GM19395 (cell line): ENCODE results near the gene SNX30.

Experiments used
- ATAC-seq: cut with Tn5 transposase; IDR thresholded peaks from one replicate; pipeline ENCODE4 v1.9.1; 2021; ENCODE audit warnings: mild to moderate bottlenecking, moderate library complexity; ENCODE audit not compliant: unreplicated experiment

Gene SNX30

GRCh38 chr9:112873773-112874405 is 123.3 kb downstream of the SNX30 start:
- no peak for ATAC-seq

GRCh38 chr9:112878752-112879151 is 128.2 kb downstream of the SNX30 start:
- no peak for ATAC-seq

DNA sequence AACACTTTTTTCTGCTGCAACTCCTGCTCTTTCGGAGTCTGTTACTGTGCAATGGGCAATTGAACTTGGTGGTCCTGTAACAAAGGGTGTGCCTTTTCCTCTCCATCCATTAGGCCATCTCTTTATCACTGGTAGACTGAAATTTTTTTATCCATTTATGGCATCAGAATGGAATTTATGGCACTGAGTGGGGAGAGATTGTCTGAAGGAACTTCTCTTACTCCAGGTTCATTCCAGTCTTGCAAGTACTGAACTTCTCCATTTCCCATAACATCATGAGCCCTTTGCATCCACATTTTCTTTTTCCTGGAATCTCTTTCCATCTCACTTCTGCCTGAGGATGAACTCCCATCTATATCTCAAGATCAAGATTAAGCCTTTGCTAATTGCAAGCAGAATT is 130.1 kb downstream of the SNX30 start:
- no peak for ATAC-seq

- no peak for ATAC-seq
These were observed 130.8 kb downstream of the SNX30 start for GRCh38 chr9:112881331-112881730.

DNA sequence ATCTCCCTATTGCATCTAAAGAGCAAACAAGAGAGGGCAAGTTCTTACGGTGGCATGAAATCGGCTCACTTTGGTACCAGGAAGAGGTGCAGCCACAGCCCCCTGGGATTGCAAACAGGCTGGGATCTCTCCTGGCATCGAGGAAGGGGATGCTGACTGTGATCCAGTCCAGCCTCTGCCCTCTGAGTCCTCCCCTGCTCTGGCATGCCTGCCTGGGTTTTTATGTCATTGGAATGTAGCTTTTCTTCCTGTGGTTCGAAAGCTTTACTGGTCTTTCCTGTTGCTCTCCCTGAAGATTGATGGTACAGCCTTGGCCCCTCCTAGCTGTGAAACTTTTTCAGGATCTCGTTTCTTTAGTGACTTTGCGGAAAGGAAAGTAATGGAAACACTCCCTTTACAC is 133.5 kb downstream of the SNX30 start:
- no peak for ATAC-seq

- ATAC-seq, result no peak
These were observed 134.2 kb downstream of the SNX30 start for GRCh38 chr9:112884721-112885120.

- no peak for ATAC-seq
These were observed 134.8 kb downstream of the SNX30 start for GRCh38 chr9:112885324-112885723.

DNA sequence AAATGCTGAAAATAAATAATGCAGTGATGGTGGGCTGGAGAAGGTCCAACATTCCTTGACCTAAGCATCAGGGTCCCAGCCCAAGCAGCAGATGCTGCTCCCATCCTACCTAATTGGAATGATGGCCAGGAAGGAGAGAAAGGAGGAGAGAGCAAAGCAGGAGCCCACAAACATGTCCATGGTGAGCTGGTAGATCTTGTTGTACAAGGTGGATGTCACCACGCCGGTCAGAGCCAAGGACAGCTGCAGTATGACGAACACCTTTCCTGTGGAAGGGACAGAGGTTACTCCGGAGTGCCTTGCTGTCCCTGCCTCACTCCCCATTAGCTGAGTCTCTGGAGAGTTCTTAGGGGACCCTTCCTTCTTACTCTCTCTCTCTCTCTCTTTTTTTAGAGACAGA is 135.8 kb downstream of the SNX30 start:
- no peak for ATAC-seq

- ATAC-seq, result no peak
These were observed 136.8 kb downstream of the SNX30 start for GRCh38 chr9:112887381-112887780.

DNA sequence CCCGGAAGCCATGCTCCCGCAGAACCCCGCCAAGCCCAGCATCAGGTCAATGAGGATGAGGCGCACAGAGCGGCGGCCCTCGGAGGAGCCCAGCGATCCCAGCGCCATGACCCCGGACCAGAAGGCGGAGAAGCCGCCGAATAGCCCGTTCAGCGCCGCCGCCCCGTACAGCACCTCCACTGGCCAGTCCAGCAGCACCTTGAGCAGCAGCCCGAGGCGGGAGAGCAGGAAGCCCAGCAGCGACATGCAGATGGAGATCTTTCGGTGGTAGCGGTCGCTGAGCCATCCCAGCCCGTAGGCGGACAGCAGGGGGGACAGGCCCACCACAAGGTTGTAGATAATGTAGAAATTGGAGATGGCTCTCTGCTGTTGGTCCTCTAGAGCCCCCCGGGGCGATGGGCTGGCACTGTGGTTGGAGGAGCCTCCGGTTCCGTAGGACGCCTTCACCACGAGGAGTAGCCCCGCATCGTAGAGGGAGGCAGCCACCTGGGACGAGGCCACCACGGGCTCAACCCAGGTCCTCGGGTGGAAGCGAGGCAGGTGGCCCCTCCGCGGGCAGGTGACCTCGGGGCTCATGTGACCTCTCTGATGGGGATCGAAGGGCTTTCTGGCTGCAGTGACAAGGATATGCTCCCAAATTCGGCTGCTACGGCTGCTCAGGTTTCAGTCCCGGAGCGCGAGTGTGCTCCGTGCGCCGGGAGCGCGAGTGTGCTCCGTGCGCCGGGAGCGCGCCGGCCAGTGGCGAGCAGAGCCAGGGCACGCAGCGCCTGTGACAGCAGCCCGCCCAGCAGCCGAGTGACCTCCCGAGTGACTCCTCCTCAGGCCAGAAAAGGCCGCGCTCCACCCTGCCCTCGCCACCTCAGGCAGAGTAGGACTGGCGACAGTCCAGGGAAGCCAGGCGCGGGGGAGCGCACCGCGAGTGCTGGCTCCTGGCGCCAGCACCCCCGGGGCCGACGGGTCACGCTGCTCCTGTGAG is 139.8 kb downstream of the SNX30 start, which contains the start of gene SLC46A2:
Gene SLC46A2, minus strand, starts transcription at position 771 of the 976 bp plus-strand sequence. Its CDS starts 195 bp downstream, at position 576.
- no peak for ATAC-seq

DNA sequence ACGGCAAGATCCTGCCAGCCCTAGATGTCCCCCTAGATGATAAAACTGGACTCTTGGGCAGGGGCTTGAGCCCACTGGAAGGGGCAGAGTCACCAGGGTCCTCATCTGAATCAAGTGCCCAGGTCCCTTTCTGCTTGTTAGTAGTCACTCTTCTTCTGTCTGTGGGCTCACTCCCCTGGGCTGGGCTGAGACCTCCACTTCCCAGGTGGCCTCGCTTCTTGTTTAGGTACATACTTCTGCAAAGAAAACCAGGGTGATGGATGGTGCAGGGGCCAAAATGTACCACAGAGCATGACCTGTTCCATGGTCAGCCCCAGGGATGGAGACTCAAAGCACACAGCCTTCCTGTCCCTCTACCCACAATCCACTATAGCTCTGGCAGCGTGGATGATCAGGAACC is 141.0 kb downstream of the SNX30 start:
- no peak for ATAC-seq

- ATAC-seq, result no peak
These were observed 142.4 kb downstream of the SNX30 start for GRCh38 chr9:112892981-112893380.

- no peak for ATAC-seq
These were observed 143.5 kb downstream of the SNX30 start for GRCh38 chr9:112894041-112894440.

DNA sequence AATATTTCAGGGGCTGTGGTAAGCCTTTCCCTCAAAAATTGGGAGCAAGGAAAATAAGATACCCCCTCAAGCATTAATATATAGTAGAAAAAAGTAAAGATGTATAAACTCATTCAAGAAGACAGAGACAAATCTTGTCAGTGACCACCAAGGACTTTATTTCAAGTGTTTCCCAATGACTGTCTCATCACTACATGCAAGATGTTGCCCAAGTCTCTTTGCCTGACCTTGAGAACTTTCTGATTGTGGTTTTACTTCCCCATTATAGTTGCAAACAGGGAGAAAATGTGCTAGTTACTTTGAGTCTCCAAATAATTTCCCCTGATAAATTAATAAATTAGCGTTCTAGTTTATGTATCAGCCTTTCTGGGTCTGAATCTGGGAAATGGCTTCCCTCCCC is 144.1 kb downstream of the SNX30 start:
- no peak for ATAC-seq

GRCh38 chr9:112896131-112896530 is 145.6 kb downstream of the SNX30 start:
- no peak for ATAC-seq

DNA sequence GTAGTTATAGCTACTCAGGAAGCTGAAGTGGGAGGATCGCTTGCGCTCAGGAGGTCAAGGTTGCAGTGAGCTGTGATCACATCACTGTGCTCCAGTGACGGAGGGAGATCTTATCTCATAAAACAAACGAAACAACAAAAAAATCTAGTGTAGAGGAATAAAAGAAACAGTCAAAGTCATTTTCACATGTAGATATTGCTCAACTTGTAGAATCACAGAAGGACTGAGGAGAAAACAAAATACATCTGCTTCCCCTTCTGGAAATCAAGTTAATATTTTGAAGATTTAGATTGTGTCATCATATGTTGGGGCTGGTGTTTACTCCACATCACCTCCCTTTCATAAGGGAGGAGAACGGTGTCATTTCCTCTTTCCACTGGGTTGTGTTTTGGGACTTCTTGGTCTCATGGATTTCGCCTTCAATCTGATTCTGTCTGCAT is 148.3 kb downstream of the SNX30 start:
- ATAC-seq, result no peak

GRCh38 chr9:112900488-112900887 is 149.9 kb downstream of the SNX30 start:
- ATAC-seq, result no peak

- ATAC-seq, result no peak
These were observed 150.3 kb downstream of the SNX30 start for GRCh38 chr9:112900901-112901300.

GRCh38 chr9:112905084-112905483 is 154.5 kb downstream of the SNX30 start:
- ATAC-seq, result no peak

GRCh38 chr9:112911736-112912135 is 161.2 kb downstream of the SNX30 start:
- no peak for ATAC-seq

- ATAC-seq, result no peak
These were observed 162.1 kb downstream of the SNX30 start for GRCh38 chr9:112912636-112913035.

- ATAC-seq, result no peak
These were observed 162.8 kb downstream of the SNX30 start for GRCh38 chr9:112913326-112913725.
